OCI-LY7 (cell line): ENCODE measurements around the gene PTRHD1.

Experiments
- EZH2phosphoT487 ChIP-seq: fragments of 200-600 bp; sonication (generic); IDR thresholded peaks from 2 replicates; pipeline ENCODE4 v1.6.1; 2018; ENCODE audit warnings: low read depth, borderline replicate concordance, mild to moderate bottlenecking, mixed run types, antibody characterized with exemption, low read length, moderate library complexity, mixed read lengths
- TF ChIP-seq, protein P1 (sequence below): fragments of 200-600 bp; sonication (generic); conservative IDR thresholded peaks from 2 replicates; pipeline ENCODE4 v1.5.1; 2014; ENCODE audit warnings: mild to moderate bottlenecking, antibody characterized with exemption, low read length, moderate library complexity, mixed read lengths

DNA sequence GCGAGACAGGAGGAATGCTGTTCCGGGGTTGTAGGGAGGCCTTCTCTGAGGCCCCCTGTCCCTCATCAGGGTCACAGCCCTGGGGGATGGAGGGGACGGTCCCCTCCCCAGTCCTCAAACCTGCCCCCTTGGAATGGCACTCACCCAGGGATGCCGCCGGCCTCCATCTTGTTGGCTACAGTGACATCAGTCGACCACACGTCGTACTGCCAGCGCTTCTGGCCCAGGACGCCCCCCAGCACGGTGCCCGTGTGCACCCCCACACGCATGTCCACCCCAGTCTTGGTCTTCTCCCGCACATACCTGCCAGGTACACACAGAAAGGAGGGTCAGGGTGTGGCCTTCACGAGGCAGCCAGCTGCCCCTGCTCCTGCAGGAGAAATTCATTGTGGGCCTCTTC, 46.5 kb upstream of the PTRHD1 start:
- TF ChIP-seq, protein P1, sequence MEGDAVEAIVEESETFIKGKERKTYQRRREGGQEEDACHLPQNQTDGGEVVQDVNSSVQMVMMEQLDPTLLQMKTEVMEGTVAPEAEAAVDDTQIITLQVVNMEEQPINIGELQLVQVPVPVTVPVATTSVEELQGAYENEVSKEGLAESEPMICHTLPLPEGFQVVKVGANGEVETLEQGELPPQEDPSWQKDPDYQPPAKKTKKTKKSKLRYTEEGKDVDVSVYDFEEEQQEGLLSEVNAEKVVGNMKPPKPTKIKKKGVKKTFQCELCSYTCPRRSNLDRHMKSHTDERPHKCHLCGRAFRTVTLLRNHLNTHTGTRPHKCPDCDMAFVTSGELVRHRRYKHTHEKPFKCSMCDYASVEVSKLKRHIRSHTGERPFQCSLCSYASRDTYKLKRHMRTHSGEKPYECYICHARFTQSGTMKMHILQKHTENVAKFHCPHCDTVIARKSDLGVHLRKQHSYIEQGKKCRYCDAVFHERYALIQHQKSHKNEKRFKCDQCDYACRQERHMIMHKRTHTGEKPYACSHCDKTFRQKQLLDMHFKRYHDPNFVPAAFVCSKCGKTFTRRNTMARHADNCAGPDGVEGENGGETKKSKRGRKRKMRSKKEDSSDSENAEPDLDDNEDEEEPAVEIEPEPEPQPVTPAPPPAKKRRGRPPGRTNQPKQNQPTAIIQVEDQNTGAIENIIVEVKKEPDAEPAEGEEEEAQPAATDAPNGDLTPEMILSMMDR, result no peak
- TF ChIP-seq EZH2phosphoT487, result no peak
